Glutamatergic neuron (in vitro differentiated cells): ENCODE data around the gene MTNR1A. TPM values are rescaled to one million over a fixed set of nuclear protein-coding genes. Genes with fewer than 3 reads are reported as not detected.
"Not testable (repeated sequence)": the region's sequence is repeated elsewhere in the genome, so short reads cannot be mapped to it uniquely, and the experiment has no call there.

Source experiments
- DNase-seq: peaks from one replicate; pipeline ENCODE4 v3.0.0; 2022
- H3K27ac Mint-ChIP-seq: one replicate; pipeline ENCODE4 v1.8.0; 2020; ENCODE audit warnings: mild to moderate bottlenecking, mixed read lengths, inconsistent platforms; ENCODE audit not compliant: unreplicated experiment
- H3K27me3 Mint-ChIP-seq: one replicate; pipeline ENCODE4 v1.8.0; 2020; ENCODE audit warnings: mild to moderate bottlenecking, moderate library complexity, mixed read lengths, inconsistent platforms; ENCODE audit not compliant: unreplicated experiment
- H3K36me3 Mint-ChIP-seq: one replicate; pipeline ENCODE4 v1.8.0; 2020; ENCODE audit warnings: mild to moderate bottlenecking, mixed read lengths, inconsistent platforms; ENCODE audit not compliant: unreplicated experiment
- H3K4me1 Mint-ChIP-seq: one replicate; pipeline ENCODE4 v1.8.0; 2020; ENCODE audit warnings: mild to moderate bottlenecking, low read depth, mixed read lengths, inconsistent platforms; ENCODE audit not compliant: unreplicated experiment
- H3K4me3 Mint-ChIP-seq: one replicate; pipeline ENCODE4 v1.8.0; 2020; ENCODE audit warnings: mild to moderate bottlenecking, mixed read lengths, inconsistent platforms; ENCODE audit not compliant: unreplicated experiment
- H3K9me3 Mint-ChIP-seq: one replicate; pipeline ENCODE4 v1.8.0; 2020; ENCODE audit warnings: mild to moderate bottlenecking, moderate library complexity, mixed read lengths, inconsistent platforms; ENCODE audit not compliant: unreplicated experiment
- CTCF ChIP-seq: fragments of 200-600 bp; sonication (generic); IDR thresholded peaks from one replicate; pipeline ENCODE4 v1.5.0; 2021; ENCODE audit not compliant: partially characterized antibody, unreplicated experiment
- total RNA-seq: library from RNA; stranded (reverse); fragmentation: NEBNext Ultra II Directional; extraction: Animal tissue kit (Norgen Biotek cat#: 25700); gene quantifications from one replicate; pipeline ENCODE4 v1.2.1, GENCODE V29; 2021; ENCODE audit not compliant: unreplicated experiment

Gene MTNR1A
- total RNA-seq, 1 donor from 2014 or later, result not detected

GRCh38 chr4:186534056-186534455 lies 21.3 kb downstream of the MTNR1A start:
- Mint-ChIP-seq H3K4me1 (no peaks in the 10 kb centered on the region), H3K27ac (no peak overlapping the region), H3K9me3 (no peaks in the 10 kb centered on the region), H3K4me3 (no peak overlapping the region), H3K27me3 (no peaks in the 10 kb centered on the region), H3K36me3 (peaks cover 4% of the 10 kb centered on the region)
- TF ChIP-seq CTCF, result no peak
- no peak for DNase-seq

- not testable (repeated sequence) for H3K36me3 Mint-ChIP-seq, H3K9me3 Mint-ChIP-seq, H3K27me3 Mint-ChIP-seq, H3K4me1 Mint-ChIP-seq, H3K4me3 Mint-ChIP-seq, H3K27ac Mint-ChIP-seq, DNase-seq
Measured at GRCh38 chr4:186523927-186524326, 31.4 kb downstream of the MTNR1A start.

- peaks cover 1% of the 10 kb centered on the region for H3K4me1 Mint-ChIP-seq
- peaks cover 2% of the 10 kb centered on the region for H3K36me3 Mint-ChIP-seq
- H3K27ac Mint-ChIP-seq, result no peak overlapping the region
- no peak for DNase-seq
- no peak overlapping the region for H3K4me3 Mint-ChIP-seq
- H3K27me3 Mint-ChIP-seq, result peaks cover under 1% of the 10 kb centered on the region
- TF ChIP-seq CTCF, result no peak
- H3K9me3 Mint-ChIP-seq, result no peaks in the 10 kb centered on the region
Measured at GRCh38 chr4:186516287-186516686, 39.1 kb downstream of the MTNR1A start.

GRCh38 chr4:186514271-186514950 lies 41.0 kb downstream of the MTNR1A start:
- no peak for DNase-seq
- Mint-ChIP-seq H3K36me3 (peaks cover 5% of the 10 kb centered on the region), H3K4me1 (peaks cover 4% of the 10 kb centered on the region), H3K27ac (no peak overlapping the region), H3K9me3 (no peaks in the 10 kb centered on the region), H3K27me3 (no peaks in the 10 kb centered on the region), H3K4me3 (no peak overlapping the region)
- TF ChIP-seq CTCF, result no peak

GRCh38 chr4:186504771-186505170 lies 50.6 kb downstream of the MTNR1A start:
- not testable (repeated sequence) for DNase-seq, H3K4me3 Mint-ChIP-seq, H3K4me1 Mint-ChIP-seq, H3K27ac Mint-ChIP-seq, H3K27me3 Mint-ChIP-seq, H3K36me3 Mint-ChIP-seq, H3K9me3 Mint-ChIP-seq

GRCh38 chr4:186502231-186502630 lies 53.1 kb downstream of the MTNR1A start:
- no peak for TF ChIP-seq CTCF
- H3K36me3 Mint-ChIP-seq, result peaks cover 5% of the 10 kb centered on the region

More at GRCh38 chr4:186502231-186502630, 53.1 kb downstream of the MTNR1A start:
- Mint-ChIP-seq H3K4me3 (no peak overlapping the region), H3K9me3 (no peaks in the 10 kb centered on the region), H3K27me3 (peaks cover 5% of the 10 kb centered on the region), H3K27ac (no peak overlapping the region), H3K4me1 (no peaks in the 10 kb centered on the region)
- no peak for DNase-seq
